AG10803 (cell line): ENCODE data around the gene SRCIN1.

Experiments used
- DNase-seq: peaks from one replicate; pipeline ENCODE4 v3.0.0; 2010; ENCODE audit warnings: low read depth
- H3K4me3 ChIP-seq: 2 replicates; pipeline ENCODE4 v1.5.1; 2011; ENCODE audit warnings: mild to moderate bottlenecking, low read length, control low read depth
- CTCF ChIP-seq: conservative IDR thresholded peaks from 2 replicates; pipeline ENCODE4 v1.5.1; 2011; ENCODE audit warnings: mild to moderate bottlenecking, low read length, control low read depth, inconsistent platforms

SRCIN1 gene

GRCh38 chr17:38620551-38621277 lies 15.0 kb upstream of the SRCIN1 start:
- DNase-seq = no peak
- no peak overlapping the region for H3K4me3 ChIP-seq
- TF ChIP-seq CTCF = no peak

- TF ChIP-seq CTCF = no peak
- no peak overlapping the region for H3K4me3 ChIP-seq
- no peak for DNase-seq
Observed at GRCh38 chr17:38619937-38620550, 14.3 kb upstream of the SRCIN1 start.

- no peak overlapping the region for H3K4me3 ChIP-seq
- no peak for TF ChIP-seq CTCF
- no peak for DNase-seq
Observed at GRCh38 chr17:38619451-38619795, 13.7 kb upstream of the SRCIN1 start.

- no peak for DNase-seq
- no peak overlapping the region for H3K4me3 ChIP-seq
- no peak for TF ChIP-seq CTCF
Observed at GRCh38 chr17:38617967-38618760, 12.4 kb upstream of the SRCIN1 start.

- H3K4me3 ChIP-seq = no peak overlapping the region
- no peak for DNase-seq
- TF ChIP-seq CTCF = no peak
Observed at GRCh38 chr17:38617074-38617860, 11.5 kb upstream of the SRCIN1 start.

GRCh38 chr17:38616361-38616760 lies 10.6 kb upstream of the SRCIN1 start:
- TF ChIP-seq CTCF = no peak
- no peak for DNase-seq
- H3K4me3 ChIP-seq = no peak overlapping the region
